GM21529 (cell line): ENCODE measurements around the gene SLC6A6.

Experiments used
- ATAC-seq: cut with Tn5 transposase; IDR thresholded peaks from one replicate; pipeline ENCODE4 v1.9.1; 2021; ENCODE audit not compliant: unreplicated experiment

SLC6A6 gene

DNA sequence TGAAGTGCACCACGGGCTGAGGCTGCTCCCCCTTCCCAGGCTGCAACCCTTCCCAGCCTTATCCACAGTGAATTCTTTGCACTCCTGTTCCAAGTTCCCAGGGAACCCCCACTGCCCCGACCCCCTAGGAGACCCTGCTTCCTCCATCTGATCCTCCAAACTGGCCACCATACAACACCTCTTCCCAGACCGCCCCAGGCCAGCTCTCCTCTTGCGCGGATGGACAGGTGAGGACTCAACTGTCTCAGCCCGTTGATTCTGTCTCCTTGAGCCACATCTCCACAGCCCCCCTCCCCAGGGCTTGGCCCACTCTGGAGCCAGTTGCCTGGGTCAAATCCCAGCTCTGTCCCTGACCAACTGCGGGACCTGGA is 116.0 kb downstream of the SLC6A6 start:
- ATAC-seq: no peak

DNA sequence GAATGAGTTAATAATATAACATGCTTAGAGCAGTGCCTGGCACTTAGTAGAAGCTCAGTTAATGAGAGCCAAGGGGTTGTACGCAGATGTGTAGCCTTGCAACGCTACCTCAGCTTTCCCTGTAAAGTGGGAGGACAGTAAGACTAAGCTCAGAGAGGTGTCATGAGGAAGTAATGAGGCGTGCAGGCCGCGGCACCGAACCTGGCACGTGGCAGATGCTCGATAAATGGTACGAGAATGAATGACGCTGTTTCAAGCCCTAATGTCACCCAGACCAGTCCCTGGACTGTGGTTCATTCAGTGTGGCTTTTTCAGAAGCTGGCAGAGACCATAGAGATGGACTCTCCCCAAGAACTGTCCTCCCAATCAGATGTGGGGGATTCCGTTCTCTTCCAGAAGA is 116.5 kb downstream of the SLC6A6 start:
- ATAC-seq: no peak

DNA sequence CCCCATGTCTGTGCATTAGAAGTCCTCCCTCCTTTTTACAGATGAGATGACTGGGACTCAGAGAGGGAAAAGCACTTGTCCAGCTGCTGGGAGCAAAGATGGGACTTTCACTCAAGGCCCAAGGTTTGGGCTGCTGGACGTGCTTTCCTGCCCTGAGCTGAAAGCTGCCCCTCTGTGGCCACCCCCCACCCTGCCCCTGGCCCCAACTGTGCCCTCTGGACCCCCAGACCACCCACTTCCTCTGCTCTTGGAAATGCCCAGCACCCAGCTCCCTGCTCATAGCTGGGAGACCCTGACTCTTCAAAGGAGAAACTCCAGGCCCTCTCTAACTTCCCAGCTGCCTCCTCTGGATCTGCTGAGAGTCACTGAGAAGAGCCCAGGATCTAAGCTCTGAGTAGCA is 117.0 kb downstream of the SLC6A6 start:
- no peak for ATAC-seq

DNA sequence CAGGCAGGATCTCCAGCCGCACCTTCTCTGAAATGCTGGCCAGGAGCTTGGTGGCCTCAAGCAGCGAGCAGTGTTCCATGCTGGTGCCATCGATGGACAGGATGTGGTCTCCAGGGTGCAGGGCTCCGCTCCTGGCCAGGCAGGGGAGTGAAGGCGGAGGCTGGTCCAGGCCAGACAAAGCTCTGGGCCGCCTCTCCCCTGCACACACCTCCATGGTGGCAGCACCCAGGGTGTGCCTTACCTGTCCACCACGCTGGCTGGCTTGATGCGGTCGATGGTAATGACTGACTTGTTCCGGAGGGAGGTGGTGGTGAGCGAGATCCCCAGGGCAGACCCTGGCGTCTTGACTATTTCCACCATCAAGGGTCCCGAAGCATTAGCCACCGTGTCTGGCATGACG is 117.7 kb downstream of the SLC6A6 start:
- no peak for ATAC-seq

DNA sequence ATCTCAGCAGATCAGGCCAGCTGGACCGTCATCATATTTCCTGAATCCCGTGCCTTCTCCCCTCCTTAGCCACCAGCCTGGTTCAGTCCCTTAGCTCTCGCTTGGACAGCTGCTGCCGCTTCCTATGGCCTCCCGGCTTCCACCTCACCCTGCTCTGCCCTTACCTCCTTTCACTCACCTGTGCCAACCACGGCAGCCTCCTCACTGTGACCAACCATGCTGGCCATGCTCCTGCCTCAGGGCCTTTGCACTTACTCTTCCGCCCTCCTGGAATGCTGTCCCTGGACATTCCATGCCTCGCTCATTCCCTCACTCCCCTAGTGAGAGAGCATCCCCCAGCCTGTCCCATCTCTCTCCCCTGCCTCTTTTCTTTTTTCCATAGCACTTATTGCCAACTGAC is 118.6 kb downstream of the SLC6A6 start:
- no peak for ATAC-seq

DNA sequence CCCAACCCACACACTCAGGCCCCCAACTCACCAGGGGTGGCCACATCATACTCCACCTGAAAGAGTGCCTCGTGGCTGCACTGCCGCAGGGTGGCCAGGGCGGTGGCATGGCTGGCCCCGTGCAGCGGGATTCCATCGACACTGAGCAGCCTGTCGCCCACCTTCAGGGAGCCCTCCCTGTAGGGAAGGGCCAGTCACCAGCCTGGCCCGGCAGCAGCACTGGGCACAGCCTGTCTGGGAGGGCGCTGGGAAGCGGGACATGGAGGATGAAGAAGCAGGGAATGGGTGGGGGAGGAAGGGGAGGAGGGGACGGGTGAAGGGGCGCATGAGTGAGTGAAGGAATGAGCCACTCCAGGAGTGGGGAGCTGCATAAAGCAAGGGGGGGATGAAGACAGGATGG is 119.2 kb downstream of the SLC6A6 start:
- ATAC-seq: no peak

DNA sequence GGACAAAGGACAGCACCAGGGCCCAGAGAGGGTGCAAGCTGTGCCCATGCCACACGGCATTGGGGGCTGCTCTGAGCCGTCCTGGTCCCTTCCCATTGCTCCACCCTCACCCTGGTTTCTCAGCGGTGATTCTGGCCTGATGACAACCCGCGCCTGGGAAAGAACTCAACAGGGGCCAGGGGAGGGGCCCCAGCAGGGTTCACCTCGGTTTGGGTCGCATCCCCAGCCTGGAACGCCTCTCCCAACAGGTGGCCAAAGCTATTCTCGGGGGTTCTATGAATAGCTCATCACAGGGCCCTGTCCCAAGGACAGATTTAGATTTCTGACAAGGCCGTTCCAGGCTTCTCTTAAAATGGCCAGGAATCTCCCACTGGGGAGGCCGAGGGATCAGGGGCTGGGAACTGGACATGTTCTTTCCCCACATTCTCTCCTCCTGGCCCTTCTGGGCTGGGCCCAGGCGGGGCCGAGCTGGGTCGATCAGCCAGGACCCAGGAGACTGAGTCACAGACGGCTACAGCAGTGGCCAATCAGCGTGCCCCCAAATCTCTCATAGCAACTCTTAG is 119.8 kb downstream of the SLC6A6 start:
- ATAC-seq: no peak

DNA sequence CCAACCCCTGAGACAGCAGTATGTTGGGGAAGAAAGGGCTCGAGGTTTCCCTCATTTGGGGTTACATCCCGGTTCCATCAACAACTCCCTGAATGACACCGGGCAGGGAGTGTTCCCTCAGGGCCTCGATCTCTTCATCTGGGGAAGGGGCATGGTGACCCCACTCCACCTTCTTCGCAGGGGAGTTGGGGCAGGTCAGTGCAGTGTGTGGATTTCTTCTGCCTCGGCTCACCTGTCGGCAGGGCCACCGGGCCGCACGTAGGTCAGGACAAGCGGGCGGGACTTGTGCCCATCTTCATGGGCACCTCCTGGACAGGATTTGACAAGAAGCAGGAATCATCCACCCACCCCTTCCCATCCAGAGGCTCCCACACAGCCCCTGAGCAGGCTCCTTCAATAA is 120.4 kb downstream of the SLC6A6 start:
- ATAC-seq: no peak

DNA sequence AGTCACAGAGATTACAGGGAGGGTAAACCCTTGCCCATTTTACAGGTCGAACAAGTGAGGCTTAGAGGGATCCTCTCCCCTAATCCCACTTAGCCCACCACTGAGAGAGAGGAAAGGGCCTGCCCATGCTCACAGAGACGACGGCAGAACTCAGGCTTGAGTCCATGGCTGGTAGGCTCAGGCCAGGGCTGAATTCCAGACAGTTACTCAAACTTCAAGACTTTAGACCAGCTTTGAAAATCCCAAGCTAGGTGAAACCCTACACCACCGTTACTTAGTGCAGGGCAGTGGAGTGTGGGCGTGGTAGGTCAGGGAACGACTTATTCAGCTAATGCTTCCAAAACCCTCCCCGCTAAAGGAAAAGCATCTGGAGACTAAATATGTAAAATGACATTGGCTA is 121.4 kb downstream of the SLC6A6 start:
- no peak for ATAC-seq

DNA sequence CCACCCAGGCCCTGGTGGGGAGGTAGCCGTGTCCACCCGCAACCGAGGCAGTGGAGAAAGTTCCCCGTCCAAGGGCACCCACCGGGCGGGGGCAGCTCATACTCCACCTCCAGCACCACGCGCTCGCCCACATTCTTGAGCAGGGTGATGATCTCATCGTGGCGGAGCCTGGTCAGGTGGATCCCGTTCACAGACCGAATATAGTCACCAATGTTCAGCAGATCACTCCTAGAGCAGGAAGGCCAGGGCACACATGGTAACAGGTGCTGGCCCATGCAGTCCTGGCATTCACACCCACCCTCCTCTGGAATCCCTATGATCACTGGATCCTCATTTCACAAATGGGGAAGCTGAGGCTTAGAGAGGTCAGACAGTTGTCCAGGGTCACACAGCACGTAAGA is 121.9 kb downstream of the SLC6A6 start:
- ATAC-seq: no peak

DNA sequence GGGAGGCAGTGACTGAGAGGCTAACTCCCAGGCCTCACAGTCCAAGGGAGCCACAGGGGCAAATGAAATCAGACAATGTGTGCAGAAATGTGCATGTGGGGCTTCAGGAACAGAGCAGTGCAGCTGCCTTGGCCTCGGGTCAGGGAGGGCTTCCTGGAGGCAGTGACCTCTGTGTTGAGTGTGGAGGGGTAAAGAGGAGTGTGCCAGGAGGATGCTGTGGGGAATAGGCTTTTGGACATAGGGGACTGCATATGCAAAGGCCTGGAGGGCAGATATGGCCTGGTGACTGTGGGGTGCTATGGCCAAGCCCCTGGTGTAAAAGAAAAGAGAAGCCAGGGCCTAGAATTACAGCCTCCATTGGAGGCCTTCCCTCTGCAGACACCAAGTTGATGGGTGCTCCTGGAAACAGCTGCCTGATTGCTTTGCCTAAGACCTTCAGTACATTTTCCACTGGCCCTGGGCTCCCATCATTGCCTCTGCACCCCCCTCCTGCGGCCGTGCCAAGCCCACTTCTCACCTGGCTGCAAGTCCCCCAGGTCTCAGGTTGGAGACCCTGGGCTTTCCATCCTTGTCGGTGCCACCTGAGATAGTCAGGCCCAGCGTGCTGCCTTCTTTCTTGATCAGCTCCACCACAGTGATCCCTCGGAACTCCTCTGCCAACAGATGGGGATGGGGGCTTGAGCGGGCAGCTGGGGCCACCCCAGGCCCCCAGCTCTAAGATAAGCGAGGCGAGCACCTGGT is 122.7 kb downstream of the SLC6A6 start:
- no peak for ATAC-seq

DNA sequence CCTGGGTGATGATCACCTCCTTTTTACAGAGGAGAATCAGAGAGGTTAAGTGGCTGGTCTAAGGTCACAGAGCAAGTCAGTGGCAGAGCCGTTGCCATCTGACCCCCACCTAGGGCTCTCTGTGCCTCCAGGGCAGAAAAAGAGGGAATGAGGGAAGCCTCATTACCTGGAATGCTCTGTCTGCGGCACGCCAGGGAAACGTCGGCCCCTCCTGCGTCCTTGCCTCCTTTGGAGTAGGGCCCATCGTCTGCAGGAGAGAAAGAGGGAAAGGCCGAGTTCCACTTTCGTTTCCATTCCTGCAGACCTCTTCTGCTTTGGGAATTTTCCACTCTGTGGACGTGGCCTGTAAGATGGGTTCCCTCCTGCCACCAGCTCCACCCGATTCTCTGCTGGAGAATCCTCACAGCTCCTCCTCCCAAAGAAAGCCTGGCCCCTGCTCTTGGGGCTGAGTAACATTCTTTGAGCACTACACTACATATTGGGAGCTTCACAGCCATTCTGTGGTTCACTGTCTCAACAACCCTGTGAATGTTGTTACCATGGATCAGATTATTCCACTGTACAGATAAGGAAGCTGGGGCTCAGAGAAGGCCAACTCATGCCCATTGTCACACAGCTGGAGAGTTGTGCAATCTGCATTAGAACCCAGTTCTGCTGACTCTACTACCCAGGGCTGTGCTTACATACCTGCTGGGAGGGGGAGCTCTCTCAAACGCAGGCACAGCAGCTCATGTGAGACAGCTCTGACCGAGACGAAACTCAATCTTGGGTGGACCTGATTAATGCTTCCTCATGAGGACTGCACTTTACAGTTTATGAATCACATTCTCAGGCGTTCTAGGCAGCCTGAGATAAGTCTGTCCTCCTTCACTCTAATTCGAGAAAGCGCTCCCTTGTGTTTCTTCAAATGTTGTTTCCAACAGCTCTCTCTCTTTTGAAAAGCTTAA is 123.6 kb downstream of the SLC6A6 start:
- no peak for ATAC-seq

DNA sequence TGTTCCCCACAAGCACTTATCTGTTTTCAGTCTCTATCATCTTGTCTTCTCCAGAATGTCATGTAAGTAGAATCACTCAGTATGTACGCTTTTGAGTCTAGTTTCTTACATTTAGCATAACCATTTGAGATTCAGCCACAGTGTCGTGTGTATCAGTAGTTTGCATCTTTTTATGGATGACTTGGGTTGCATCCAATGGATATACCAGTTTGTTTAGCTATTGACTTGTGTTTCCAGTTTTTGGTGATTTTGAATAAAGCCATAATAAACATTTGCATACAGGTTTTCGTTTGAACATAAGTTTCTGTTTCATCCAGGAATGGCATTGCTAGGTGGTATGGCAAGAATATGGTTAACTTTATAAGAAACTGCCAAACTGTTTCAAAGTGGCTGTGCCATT is 125.7 kb downstream of the SLC6A6 start:
- no peak for ATAC-seq

DNA sequence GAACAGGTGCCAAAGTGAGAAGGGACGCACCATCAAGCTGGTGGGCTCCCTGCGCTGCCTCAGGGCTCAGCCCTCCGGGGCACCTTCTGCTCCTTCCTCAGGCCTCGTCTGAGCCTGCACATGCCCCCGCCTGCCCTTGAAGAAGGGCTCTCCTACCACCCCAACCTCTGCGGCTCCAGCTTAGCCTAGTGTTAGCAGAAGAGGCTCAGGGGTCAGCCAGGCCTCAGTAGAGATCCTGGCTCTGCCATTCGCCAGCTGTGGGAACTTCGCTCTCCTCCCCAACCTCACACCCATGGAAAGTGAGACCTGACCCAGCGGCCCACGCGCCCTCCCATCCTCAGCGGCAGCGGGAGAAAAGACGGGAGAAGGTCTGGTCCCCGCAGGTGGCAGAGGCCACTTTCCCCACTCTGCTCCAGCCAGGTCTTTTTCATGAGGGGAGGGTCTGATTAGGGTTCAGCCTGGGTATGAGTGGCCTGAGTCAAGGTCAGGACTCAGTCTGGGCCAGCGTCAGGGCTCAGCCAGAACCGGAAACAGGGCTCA is 129.5 kb downstream of the SLC6A6 start:
- ATAC-seq: no peak

DNA sequence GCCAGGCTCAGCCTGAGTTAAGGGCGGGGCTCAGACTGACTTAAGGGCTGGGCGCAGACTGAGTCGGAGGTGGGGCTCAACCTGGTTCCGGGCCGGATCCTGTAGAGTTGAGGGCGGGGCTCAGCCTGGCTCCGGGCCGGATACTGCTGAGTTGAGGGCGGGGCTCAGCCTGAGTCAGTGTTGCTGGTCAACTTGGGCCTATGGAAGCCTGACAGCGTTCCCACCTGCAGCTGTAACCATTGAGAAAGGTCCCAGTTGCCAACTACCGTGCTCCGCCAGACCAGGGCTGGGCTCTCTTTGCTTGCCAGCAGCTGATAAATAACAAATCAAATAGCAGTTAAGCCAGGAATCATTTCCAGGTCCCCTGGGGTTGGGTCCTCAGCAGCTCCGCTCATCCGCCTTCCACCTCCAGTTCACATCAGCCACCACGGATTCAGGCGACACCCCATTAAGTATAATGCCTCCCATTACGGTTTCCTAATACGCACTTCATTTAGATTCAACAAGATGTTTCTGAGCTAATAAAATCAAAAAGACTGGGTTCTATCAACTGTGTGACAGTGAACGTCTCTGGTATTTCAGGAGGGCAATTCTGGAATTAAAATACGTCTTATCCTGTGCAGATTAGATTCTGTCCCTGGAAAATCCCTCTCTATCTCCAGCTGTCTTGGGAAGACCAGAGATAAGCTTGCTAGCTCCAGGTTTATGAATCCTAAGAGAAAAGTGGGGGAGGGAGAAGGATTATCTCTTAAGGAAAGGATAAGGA is 130.5 kb downstream of the SLC6A6 start:
- no peak for ATAC-seq

DNA sequence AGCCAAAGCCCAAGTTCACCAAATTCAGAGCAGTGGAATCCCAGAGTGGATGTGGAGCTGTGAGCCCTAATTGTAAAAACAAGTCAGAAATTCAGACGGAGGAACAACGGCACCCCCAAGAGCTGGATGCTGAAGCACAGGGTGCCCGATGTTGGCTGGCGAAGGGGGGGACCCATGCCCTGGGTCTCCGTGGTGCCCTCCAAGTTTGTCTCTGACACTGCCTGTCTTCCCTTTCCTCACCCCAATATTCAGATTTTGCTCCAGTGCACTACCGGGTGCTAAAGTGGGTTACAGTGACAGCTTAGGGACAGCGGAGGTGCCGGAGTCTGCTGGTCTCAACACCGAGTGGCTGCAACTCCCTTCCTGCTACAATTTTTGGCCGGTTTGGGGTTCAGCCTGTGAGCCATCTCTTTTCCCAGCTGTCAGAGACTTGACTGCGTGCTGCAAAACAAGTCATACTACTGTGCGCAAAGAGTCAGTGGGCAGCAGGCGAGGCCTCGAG is 131.1 kb downstream of the SLC6A6 start:
- ATAC-seq: no peak

DNA sequence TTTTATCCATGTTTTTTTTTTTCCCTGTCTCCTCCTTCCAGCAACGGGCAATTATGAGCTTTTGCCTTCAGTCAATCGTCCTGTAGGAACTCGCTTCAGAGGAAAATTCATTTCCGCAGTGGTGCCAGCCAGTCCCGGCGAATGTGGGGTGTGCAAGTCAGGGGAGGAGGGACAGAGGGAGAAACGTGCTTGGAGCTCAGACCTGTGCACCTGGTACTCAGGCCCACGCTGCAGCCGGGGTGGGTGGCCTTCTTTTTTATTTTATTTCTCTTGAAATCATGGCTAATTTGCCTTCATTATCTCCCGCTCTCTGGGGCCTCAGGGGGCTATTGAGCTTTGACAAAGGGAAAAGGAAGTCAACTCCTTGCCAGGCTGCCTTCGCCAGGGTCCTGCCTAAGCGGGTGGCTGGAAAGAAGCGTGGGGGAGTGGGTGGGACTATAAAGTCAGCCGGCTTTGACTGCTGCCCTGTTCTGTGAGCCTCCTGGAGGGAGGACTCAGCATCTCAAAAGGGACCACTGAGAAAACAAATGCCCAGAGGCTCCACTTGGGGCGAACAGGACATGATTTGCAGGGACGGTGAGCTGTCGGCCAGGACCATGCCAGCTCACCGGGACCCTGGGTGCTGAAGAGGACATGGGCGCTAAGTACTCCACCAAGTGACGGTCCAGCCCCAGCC is 132.2 kb downstream of the SLC6A6 start:
- no peak for ATAC-seq

DNA sequence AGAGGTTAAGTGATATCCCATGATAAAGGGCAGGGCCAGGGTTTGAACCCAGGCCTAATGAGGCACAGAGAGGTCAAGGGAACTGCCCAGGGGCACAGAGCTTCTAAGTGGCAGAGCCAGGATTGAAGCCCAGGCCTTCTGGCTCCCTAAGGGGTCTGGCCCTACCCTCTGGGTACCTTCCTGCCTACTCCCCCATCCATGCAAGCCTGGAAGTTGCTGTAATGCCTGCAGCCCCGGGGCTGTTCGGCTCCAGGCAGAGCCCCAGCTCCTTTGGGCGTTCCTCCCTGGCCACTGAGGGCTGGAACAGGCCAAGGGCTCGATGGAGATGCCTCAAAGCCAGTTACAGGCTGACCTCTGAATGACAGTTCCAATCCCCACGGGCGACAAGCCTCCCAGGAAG is 133.2 kb downstream of the SLC6A6 start:
- ATAC-seq: no peak

DNA sequence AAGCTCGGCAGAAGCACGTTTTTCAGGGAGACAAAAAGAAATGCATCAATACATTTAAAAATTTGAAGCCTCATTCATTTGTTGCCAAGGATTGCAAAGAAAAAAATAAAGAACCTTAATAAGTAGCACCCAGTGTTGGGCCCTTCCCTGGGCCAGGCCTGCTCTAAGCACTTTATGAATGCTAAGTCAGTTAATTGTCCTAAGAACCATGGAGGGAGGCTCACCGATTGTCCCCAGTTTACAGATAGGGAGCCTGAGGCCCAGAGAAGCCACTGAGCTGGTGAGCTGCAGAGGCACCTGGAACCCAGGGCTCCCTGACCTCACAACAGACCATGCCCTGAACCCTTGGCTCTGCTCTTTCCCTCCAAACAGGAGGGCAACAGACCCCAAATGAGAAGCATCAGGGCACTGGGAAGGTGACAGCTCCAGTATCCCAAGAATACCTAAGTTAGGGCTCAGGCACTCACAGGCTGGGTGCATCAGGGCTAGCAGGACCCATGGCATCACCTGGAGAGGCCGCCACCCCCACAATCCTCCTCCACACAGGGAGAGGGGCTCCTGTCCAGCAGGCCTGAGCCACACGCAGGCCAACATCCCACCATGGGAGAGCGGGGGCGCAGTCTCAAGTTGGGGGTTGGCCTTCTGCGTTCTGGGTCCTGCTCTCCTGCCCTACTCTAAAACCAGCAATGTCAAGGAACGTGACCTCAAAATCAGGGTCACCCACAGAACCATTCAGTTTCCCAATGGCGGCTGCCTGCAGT is 133.8 kb downstream of the SLC6A6 start:
- ATAC-seq: no peak
